Measurements from ENCODE around the gene MYO3B.

The MYO3B gene

DNA sequence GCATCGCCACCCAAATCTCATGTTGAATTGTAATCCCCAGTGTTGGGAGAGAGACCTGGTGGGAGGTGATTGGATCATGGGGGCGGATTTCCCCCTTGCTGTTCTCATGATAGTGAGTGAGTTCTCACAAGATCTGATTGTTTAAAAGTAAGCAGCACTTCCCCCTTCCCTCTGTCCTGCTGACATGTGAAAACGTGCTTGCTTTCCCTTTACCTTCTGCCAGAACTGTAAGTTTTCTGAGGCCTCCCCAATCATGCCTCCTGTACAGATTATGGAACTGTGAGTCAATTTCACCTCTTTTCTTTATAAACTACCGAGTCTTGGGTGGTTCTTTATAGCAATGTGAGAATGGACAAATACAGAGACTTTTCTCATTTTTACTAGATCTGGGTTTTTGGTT, 375.8 kb downstream of the MYO3B start:
- no peak for DNase-seq (ENCODE audit: extremely low spot score)
- ChIA-PET CTCF (no interaction called here), POLR2A (no interaction called here)
- TF ChIP-seq LEF1 (IDR thresholded peaks at IDR 0.05; ENCODE audit: borderline replicate concordance) (no peak), NFRKB (IDR thresholded peaks at IDR 0.05) (no peak), SUZ12 (IDR thresholded peaks at IDR 0.05) (no peak), L3MBTL2 (conservative IDR thresholded peaks at IDR 0.05) (no peak), CTBP1 (IDR thresholded peaks at IDR 0.05; ENCODE audit: borderline replicate concordance) (no peak), ZNF384 (IDR thresholded peaks at IDR 0.05) (no peak), FOXA1 (IDR thresholded peaks at IDR 0.05) (no peak), ELF4 (IDR thresholded peaks at IDR 0.05) (no peak), BHLHE40 (IDR thresholded peaks at IDR 0.05; ENCODE audit: borderline replicate concordance) (no peak), HDGF (IDR thresholded peaks at IDR 0.05; ENCODE audit: borderline replicate concordance) (no peak)

DNA sequence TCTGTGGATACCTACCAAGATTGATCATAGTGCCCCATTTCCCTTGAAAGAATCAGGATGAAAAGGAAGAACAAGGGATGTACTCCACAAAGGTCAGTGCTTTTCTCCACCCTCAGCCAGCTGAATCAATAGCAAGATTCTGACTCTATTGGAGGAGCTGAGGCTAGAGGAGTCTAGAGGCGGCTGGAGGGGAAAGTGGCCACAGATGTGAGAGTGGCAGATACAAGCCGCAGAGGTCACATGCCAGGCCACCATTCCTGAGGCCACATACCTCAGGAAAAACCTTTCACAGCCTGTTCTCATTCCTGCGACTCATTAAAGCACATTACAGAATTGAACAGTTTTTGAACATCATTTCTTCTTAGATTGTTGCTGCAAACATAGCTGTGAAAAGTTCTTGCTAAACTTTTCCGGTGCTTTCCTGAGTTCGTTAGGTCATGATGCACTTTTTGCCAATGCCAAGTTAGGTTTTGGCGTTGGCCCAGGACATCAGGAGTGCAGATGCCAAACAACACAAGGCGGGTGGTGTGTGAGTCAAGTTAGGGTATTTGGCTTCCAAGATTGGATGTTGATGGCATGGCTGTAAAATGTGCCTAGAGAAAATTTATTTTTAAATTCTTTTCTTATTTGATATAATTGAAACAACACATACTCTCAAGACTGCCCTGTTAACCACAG, 376.5 kb downstream of the MYO3B start:
- POLR2A ChIA-PET, result no interaction called here
- DNase-seq (ENCODE audit: extremely low spot score), result no peak
- CTCF ChIA-PET, result no interaction called here
- TF ChIP-seq CTBP1 (IDR thresholded peaks at IDR 0.05; ENCODE audit: borderline replicate concordance) (no peak), PKNOX1 (IDR thresholded peaks at IDR 0.05) (no peak), L3MBTL2 (conservative IDR thresholded peaks at IDR 0.05) (no peak), FOXM1 (IDR thresholded peaks at IDR 0.05; ENCODE audit: borderline replicate concordance) (no peak), LEF1 (IDR thresholded peaks at IDR 0.05; ENCODE audit: borderline replicate concordance) (no peak), TARDBP (IDR thresholded peaks at IDR 0.05) (no peak), HDGF (IDR thresholded peaks at IDR 0.05; ENCODE audit: borderline replicate concordance) (no peak)

DNA sequence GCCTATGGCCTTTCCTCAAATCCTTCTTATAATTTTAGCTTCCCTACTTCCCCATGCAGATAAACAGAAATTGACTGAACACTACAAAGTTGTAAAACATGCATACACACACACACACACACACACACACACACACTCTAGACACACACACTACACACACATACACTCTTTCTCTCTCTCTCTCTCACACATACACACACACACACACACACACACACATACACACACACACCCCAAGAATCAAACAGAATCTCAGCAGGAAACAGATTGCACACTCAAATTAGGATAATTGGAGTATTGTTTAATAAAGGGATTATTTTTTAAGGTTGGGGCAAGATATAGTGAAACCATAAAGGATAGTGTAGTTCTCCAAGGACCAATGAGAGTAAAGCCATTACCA, 385.0 kb downstream of the MYO3B start:
- no peak for DNase-seq (ENCODE audit: extremely low spot score)
- TF ChIP-seq PKNOX1 (IDR thresholded peaks at IDR 0.05) (no peak), HDGF (IDR thresholded peaks at IDR 0.05; ENCODE audit: borderline replicate concordance) (no peak), ELF4 (IDR thresholded peaks at IDR 0.05) (no peak), FOXM1 (IDR thresholded peaks at IDR 0.05; ENCODE audit: borderline replicate concordance) (no peak), L3MBTL2 (conservative IDR thresholded peaks at IDR 0.05) (no peak), CTBP1 (IDR thresholded peaks at IDR 0.05; ENCODE audit: borderline replicate concordance) (no peak), ZNF384 (IDR thresholded peaks at IDR 0.05) (no peak), SP1 (IDR thresholded peaks at IDR 0.05) (no peak), SUZ12 (IDR thresholded peaks at IDR 0.05) (no peak), LEF1 (IDR thresholded peaks at IDR 0.05; ENCODE audit: borderline replicate concordance) (no peak), NFRKB (IDR thresholded peaks at IDR 0.05) (no peak), FOXK2 (IDR thresholded peaks at IDR 0.05) (no peak), ARNT (IDR thresholded peaks at IDR 0.05) (no peak), TARDBP (IDR thresholded peaks at IDR 0.05) (no peak), BHLHE40 (IDR thresholded peaks at IDR 0.05; ENCODE audit: borderline replicate concordance) (no peak), FOXA1 (IDR thresholded peaks at IDR 0.05) (no peak)
- ChIA-PET POLR2A (no interaction called here), CTCF (no interaction called here)

GRCh38 chr2:170563401-170563800, 385.5 kb downstream of the MYO3B start:
- CTCF ChIA-PET, result no interaction called here
- POLR2A ChIA-PET, result no interaction called here
- DNase-seq (ENCODE audit: extremely low spot score), result no peak
- TF ChIP-seq CTBP1 (IDR thresholded peaks at IDR 0.05; ENCODE audit: borderline replicate concordance) (no peak), HDGF (IDR thresholded peaks at IDR 0.05; ENCODE audit: borderline replicate concordance) (no peak), TARDBP (IDR thresholded peaks at IDR 0.05) (no peak), ZNF384 (IDR thresholded peaks at IDR 0.05) (no peak), FOXM1 (IDR thresholded peaks at IDR 0.05; ENCODE audit: borderline replicate concordance) (no peak), ELF4 (IDR thresholded peaks at IDR 0.05) (no peak), L3MBTL2 (conservative IDR thresholded peaks at IDR 0.05) (no peak)

GRCh38 chr2:170566138-170566537, 388.2 kb downstream of the MYO3B start:
- ChIA-PET POLR2A (no interaction called here), CTCF (no interaction called here)
- no peak for DNase-seq (ENCODE audit: extremely low spot score)
- no peak for TF ChIP-seq L3MBTL2 (conservative IDR thresholded peaks at IDR 0.05)
- no peak for TF ChIP-seq FOXM1 (IDR thresholded peaks at IDR 0.05; ENCODE audit: borderline replicate concordance)
- no peak for TF ChIP-seq NFRKB (IDR thresholded peaks at IDR 0.05)
- TF ChIP-seq LEF1 (IDR thresholded peaks at IDR 0.05; ENCODE audit: borderline replicate concordance), result no peak
- TF ChIP-seq ELF4 (IDR thresholded peaks at IDR 0.05), result no peak
- no peak for TF ChIP-seq TARDBP (IDR thresholded peaks at IDR 0.05)
- no peak for TF ChIP-seq HDGF (IDR thresholded peaks at IDR 0.05; ENCODE audit: borderline replicate concordance)
- no peak for TF ChIP-seq BHLHE40 (IDR thresholded peaks at IDR 0.05; ENCODE audit: borderline replicate concordance)
- no peak for TF ChIP-seq ZNF384 (IDR thresholded peaks at IDR 0.05)
- no peak for TF ChIP-seq ARNT (IDR thresholded peaks at IDR 0.05)
- TF ChIP-seq PKNOX1 (IDR thresholded peaks at IDR 0.05), result no peak

DNA sequence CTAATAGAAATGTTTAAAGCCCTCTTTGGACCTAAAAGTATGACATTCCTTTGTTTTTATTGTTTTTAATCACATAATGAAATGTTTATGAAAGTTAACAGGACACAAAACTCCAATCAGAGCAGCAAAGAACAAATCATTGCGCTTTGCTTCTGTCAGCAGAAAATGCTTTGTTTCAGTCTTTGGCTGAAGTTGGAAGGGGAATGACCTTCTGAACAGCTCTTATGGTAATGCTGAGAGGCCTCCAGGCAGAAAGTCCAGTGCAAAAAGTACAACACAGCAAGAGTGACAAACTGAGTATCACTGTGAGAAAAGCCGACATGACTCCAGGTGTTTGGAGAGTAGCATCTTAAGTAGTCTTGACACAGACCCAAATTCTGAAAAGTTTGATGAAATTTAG, 389.5 kb downstream of the MYO3B start:
- no peak for DNase-seq (ENCODE audit: extremely low spot score)
- TF ChIP-seq FOXA1 (IDR thresholded peaks at IDR 0.05) (no peak), L3MBTL2 (conservative IDR thresholded peaks at IDR 0.05) (no peak), LEF1 (IDR thresholded peaks at IDR 0.05; ENCODE audit: borderline replicate concordance) (no peak), ELF4 (IDR thresholded peaks at IDR 0.05) (no peak), CTBP1 (IDR thresholded peaks at IDR 0.05; ENCODE audit: borderline replicate concordance) (no peak), PKNOX1 (IDR thresholded peaks at IDR 0.05) (no peak), TARDBP (IDR thresholded peaks at IDR 0.05) (no peak), FOXK2 (IDR thresholded peaks at IDR 0.05) (no peak), FOXM1 (IDR thresholded peaks at IDR 0.05; ENCODE audit: borderline replicate concordance) (no peak), ZNF384 (IDR thresholded peaks at IDR 0.05) (no peak), HDGF (IDR thresholded peaks at IDR 0.05; ENCODE audit: borderline replicate concordance) (no peak), BHLHE40 (IDR thresholded peaks at IDR 0.05; ENCODE audit: borderline replicate concordance) (no peak), NFRKB (IDR thresholded peaks at IDR 0.05) (no peak), ARNT (IDR thresholded peaks at IDR 0.05) (no peak), SP1 (IDR thresholded peaks at IDR 0.05) (no peak), SUZ12 (IDR thresholded peaks at IDR 0.05) (no peak)
- ChIA-PET CTCF (no interaction called here), POLR2A (no interaction called here)
